Gastroesophageal sphincter (tissue), 4 donors: ENCODE measurements around the gene MSX2. TPM values are rescaled to one million over a fixed set of nuclear protein-coding genes. Genes with fewer than 3 reads are reported as not detected.
A peak's percentile ranks its signal among the peaks of the same experiment; 100 is the strongest.

Experiments
- ATAC-seq: fragments of 150-250 bp; one replicate; pipeline ENCODE4 v1.9.1; 2016; ENCODE audit warnings: mild to moderate bottlenecking, moderate library complexity
- H3K27ac ChIP-seq, 4 donors: fragments of 200-600 bp; sonication (generic) in 3 of 4; 1 replicate in 3 of 4; 2 replicates in 1 of 4; pipeline ENCODE4 v1.5.1; 2016 to 2019
- H3K27me3 ChIP-seq: fragments of 200-600 bp; sonication (generic); one replicate; pipeline ENCODE4 v1.5.1; 2019
- H3K36me3 ChIP-seq, 2 donors: fragments of 200-600 bp; sonication (generic); one replicate each; pipeline ENCODE4 v1.5.1; 2019; ENCODE audit warnings: control low read depth in 1 of 2
- H3K4me1 ChIP-seq, 3 donors: fragments of 200-600 bp; sonication (generic); 1 replicate in 2 of 3; 2 replicates in 1 of 3; pipeline ENCODE4 v1.5.1; 2016 to 2019; ENCODE audit warnings: control low read depth in 2 of 3
- H3K4me3 ChIP-seq, 2 donors: fragments of 200-600 bp; sonication (generic); one replicate each; pipeline ENCODE4 v1.5.1; 2019; ENCODE audit warnings: mild to moderate bottlenecking in 1 of 2, moderate library complexity in 1 of 2
- H3K9me3 ChIP-seq, 3 donors: fragments of 200-600 bp; sonication (generic); one replicate each; pipeline ENCODE4 v1.5.1; 2017 to 2019; ENCODE audit warnings: control low read depth in 2 of 3
- CTCF ChIP-seq, 4 experiments: fragments of 200-600 bp in 2 of 4; fragments of 450-650 bp in 2 of 4; sonication (generic) in 1 of 4; IDR thresholded peaks; one replicate each; pipeline ENCODE4 v1.5.1; 2017 to 2019; ENCODE audit warnings: antibody characterized with exemption in 4 of 4, mild to moderate bottlenecking in 2 of 4, moderate library complexity in 2 of 4
- EP300 ChIP-seq: sonication (generic); formaldehyde crosslinking; IDR thresholded peaks from one replicate; pipeline ENCODE4 v1.6.1; 2017; ENCODE audit warnings: antibody characterized with exemption, mild to moderate bottlenecking
- POLR2A ChIP-seq, 2 donors: fragments of 450-650 bp; IDR thresholded peaks; one replicate each; pipeline ENCODE4 v1.6.1; 2017; ENCODE audit warnings: antibody characterized with exemption in 2 of 2, mild to moderate bottlenecking in 2 of 2, moderate library complexity in 1 of 2
- POLR2AphosphoS5 ChIP-seq: sonication (generic); formaldehyde crosslinking; IDR thresholded peaks from one replicate; pipeline ENCODE4 v1.6.1; 2017; ENCODE audit warnings: antibody characterized with exemption
- WGBS, 2 donors: methylation state at CpG; one replicate each; pipeline ENCODE4 v1.1.5; 2018; ENCODE audit warnings: low coverage in 1 of 2; 5-methylcytosine and 5-hydroxymethylcytosine counted together
- total RNA-seq, 4 donors: library from RNA; depleted of rRNA; stranded (reverse); fragments of >200 nt; gene quantifications; one replicate each; pipeline ENCODE4 v1.1.0, GENCODE V29; 2016

The MSX2 gene
- total RNA-seq, 4 donors from 2014 or later: 0.81 to 2.6 (median 1.2) TPM

GRCh38 chr5:174723979-174724483 is 351 bp upstream of the MSX2 start:
- 1% methylated on average over 17 of the region's 20 CpGs for WGBS, 2 donors
- TF ChIP-seq POLR2AphosphoS5 (no peak), POLR2A (IDR thresholded peaks at IDR 0.05) (no peak), EP300 (no peak), CTCF (IDR thresholded peaks at IDR 0.05) (no peak)
- H3K27me3 ChIP-seq: peaks cover 93% of the 10 kb centered on the region
- H3K27ac ChIP-seq: no peak overlapping the region
- H3K4me1 ChIP-seq: peaks cover 0 to 44% (median 7%) of the 10 kb centered on the region in 3 donors
- peaks cover 0 to under 1% of the 10 kb centered on the region in 2 donors for H3K36me3 ChIP-seq
- no peak for ATAC-seq
- H3K9me3 ChIP-seq: no peaks in the 10 kb centered on the region
- H3K4me3 ChIP-seq: peak overlapping the region; percentile 64 to 73

DNA sequence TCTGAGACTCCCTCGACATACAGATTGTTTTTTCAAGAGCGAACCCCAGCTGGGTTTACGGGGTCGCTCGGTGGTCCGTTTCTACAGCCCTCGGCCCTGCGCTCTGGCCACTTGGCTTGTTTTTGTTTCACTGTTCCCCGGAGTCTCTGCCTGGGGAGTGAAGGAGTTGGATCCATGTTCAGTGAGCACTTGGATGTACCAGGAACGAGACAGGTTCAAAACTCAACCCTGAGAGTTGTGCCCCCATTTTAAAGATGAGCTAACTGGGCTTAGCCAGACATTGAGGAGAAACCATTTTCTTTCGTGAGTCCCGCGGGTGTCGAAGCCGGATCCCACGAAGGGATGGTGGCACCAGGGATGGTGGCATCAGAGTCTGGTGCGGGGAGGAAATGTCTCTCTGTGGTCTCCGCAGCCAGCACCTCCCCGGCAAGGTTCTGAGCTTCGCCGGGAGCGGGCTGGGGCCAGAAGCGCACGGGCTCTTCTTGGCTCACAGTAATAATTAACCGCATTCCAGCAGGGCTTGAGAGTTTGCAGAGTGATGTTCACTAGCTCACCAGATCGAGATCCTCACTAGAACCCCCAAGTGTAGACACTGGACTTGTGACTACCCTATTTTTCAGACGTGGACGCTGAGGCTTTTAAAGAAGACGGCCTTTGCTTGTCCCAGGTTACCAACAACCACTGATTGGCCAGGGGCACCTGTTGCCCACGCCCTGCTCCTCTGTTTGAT is 1.0 kb downstream of the MSX2 start:
- H3K27me3 ChIP-seq: peaks cover 93% of the 10 kb centered on the region

DNA sequence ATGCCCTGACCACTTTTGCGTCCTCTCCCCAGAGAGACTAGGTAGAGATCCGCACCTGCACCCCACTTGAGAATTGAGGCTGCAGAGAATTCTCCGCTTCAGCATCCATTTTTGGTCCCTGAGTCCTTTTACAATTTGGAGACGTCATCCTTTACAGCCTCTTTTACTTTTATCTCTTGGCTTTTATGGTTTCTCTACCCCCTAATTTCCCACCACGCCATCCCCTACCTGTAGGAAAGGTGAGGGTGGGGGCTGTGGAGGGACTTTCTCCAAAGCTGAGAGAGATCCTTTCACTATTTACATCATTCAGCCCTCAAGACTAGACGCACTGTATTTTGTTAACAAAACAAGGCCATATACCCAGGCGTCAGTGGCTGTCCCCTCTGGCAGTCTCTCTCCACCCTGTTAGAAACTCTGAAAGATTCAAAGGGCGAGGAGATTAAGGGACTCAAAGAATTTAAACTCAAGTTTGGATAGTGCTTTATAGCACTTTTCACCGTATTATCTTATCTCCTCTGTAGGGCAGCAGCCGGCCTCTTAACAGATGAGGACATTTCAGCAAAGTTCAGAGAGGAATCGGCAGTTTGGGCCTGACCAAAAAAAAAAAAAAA is 1.7 kb downstream of the MSX2 start:
- Histone ChIP-seq H3K36me3 (peaks cover 0 to 14% of the 10 kb centered on the region in 2 donors), H3K4me3 (peak overlapping the region in 1 of 2 donors; percentile 73), H3K4me1 (peaks cover 0 to 33% (median 3%) of the 10 kb centered on the region in 3 donors), H3K27me3 (peaks cover 93% of the 10 kb centered on the region), H3K27ac (no peak overlapping the region), H3K9me3 (no peaks in the 10 kb centered on the region)
- TF ChIP-seq EP300: no peak
- TF ChIP-seq POLR2A (IDR thresholded peaks at IDR 0.05): no peak
- no peak for TF ChIP-seq CTCF (IDR thresholded peaks at IDR 0.05)
- no peak for TF ChIP-seq POLR2AphosphoS5
- 43 to 49% methylated on average over 3 to 9 of the region's 11 CpGs for WGBS, 2 donors
- ATAC-seq: no peak

More for the DNA sequence above, 1.0 kb downstream of the MSX2 start:
- Histone ChIP-seq H3K27ac (peak overlapping the region in 1 of 4 donors; percentile 85), H3K4me3 (peak overlapping the region; percentile 64 to 73), H3K36me3 (peaks cover 0 to 14% of the 10 kb centered on the region in 2 donors), H3K4me1 (peaks cover 0 to 40% (median 7%) of the 10 kb centered on the region in 3 donors), H3K9me3 (no peaks in the 10 kb centered on the region)
- 23 to 27% methylated on average over 5 to 16 of the region's 30 CpGs for WGBS, 2 donors
- TF ChIP-seq EP300 (no peak), CTCF (IDR thresholded peaks at IDR 0.05) (no peak), POLR2AphosphoS5 (no peak), POLR2A (IDR thresholded peaks at IDR 0.05) (no peak)
- ATAC-seq: no peak

GRCh38 chr5:174726916-174727793 is 2.8 kb downstream of the MSX2 start:
- Histone ChIP-seq H3K27ac (no peak overlapping the region), H3K36me3 (peaks cover 0 to 14% of the 10 kb centered on the region in 2 donors), H3K4me3 (no peak overlapping the region), H3K27me3 (peaks cover 93% of the 10 kb centered on the region), H3K4me1 (peaks cover 0 to 36% (median 0%) of the 10 kb centered on the region in 3 donors), H3K9me3 (no peaks in the 10 kb centered on the region)
- WGBS, 2 donors: 55 to 66% methylated on average over 12 to 14 of the region's 21 CpGs
- no peak for ATAC-seq
- TF ChIP-seq CTCF (IDR thresholded peaks at IDR 0.05) (no peak), POLR2A (IDR thresholded peaks at IDR 0.05) (no peak), POLR2AphosphoS5 (no peak), EP300 (no peak)
